Vagina (tissue), 2 donors: ENCODE data around the gene NFIB.

Source experiments
- POLR2AphosphoS5 ChIP-seq, 2 donors: sonication (generic); formaldehyde crosslinking; IDR thresholded peaks; one replicate each; pipeline ENCODE4 v1.9.0; 2017; ENCODE audit warnings: antibody characterized with exemption in 2 of 2, mild to moderate bottlenecking in 2 of 2, low read depth in 1 of 2; ENCODE audit not compliant: insufficient read depth in 1 of 2
- TF ChIP-seq, protein P1 (sequence below), 3 experiments: fragments of 450-650 bp in 2 of 3; fragments of 200-600 bp in 1 of 3; sonication (generic) in 1 of 3; IDR thresholded peaks; one replicate each; pipeline ENCODE4 v1.5.1; 2017 to 2019; ENCODE audit warnings: antibody characterized with exemption in 3 of 3, mild to moderate bottlenecking in 2 of 3, moderate library complexity in 2 of 3

- TF ChIP-seq POLR2AphosphoS5 (IDR thresholded peaks at IDR 0.05; ENCODE audit: insufficient read depth in 1 of 2, low read depth in 1 of 2): peak in 1 of 2 donors; percentile 83
- TF ChIP-seq, protein P1, sequence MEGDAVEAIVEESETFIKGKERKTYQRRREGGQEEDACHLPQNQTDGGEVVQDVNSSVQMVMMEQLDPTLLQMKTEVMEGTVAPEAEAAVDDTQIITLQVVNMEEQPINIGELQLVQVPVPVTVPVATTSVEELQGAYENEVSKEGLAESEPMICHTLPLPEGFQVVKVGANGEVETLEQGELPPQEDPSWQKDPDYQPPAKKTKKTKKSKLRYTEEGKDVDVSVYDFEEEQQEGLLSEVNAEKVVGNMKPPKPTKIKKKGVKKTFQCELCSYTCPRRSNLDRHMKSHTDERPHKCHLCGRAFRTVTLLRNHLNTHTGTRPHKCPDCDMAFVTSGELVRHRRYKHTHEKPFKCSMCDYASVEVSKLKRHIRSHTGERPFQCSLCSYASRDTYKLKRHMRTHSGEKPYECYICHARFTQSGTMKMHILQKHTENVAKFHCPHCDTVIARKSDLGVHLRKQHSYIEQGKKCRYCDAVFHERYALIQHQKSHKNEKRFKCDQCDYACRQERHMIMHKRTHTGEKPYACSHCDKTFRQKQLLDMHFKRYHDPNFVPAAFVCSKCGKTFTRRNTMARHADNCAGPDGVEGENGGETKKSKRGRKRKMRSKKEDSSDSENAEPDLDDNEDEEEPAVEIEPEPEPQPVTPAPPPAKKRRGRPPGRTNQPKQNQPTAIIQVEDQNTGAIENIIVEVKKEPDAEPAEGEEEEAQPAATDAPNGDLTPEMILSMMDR (IDR thresholded peaks at IDR 0.05): no peak
Measured at GRCh38 chr9:14251154-14252071, 62.5 kb downstream of the NFIB start.
